GM18508 (cell line): ENCODE measurements around the gene SPR.

Experiments
- ATAC-seq: cut with Tn5 transposase; IDR thresholded peaks from one replicate; pipeline ENCODE4 v1.9.1; 2021; ENCODE audit warnings: moderate number of reproducible peaks; ENCODE audit not compliant: insufficient read depth, unreplicated experiment

The SPR gene

DNA sequence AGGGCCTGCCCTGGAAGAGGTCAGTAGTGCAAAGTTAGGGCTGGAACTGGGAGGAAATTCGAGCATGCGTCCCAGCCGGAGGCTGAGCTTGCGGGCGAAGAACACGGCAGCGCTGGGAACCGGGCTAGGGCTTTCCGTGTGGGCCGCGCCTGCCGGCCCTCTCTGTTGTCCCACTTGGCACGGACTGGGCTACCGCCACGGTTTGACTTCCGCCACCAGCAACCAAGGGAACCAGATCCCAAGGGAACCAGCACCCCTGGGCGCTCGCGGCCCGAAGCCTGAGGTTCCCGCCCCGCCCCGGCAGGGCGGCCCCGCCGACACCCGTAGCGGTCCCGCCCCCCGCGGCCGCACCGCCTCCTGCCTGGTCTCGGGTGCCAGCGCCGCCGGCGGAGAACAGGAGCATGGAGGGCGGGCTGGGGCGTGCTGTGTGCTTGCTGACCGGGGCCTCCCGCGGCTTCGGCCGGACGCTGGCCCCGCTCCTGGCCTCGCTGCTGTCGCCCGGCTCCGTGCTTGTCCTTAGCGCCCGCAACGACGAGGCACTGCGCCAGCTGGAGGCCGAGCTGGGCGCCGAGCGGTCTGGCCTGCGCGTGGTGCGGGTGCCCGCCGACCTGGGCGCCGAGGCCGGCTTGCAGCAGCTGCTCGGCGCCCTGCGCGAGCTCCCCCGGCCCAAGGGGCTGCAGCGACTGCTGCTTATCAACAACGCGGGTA lies at the start of gene SPR:
SPR (plus strand) TSS at position 377 of the 708 bp plus-strand sequence; CDS start at position 402, 25 bp downstream.
- no peak for ATAC-seq

DNA sequence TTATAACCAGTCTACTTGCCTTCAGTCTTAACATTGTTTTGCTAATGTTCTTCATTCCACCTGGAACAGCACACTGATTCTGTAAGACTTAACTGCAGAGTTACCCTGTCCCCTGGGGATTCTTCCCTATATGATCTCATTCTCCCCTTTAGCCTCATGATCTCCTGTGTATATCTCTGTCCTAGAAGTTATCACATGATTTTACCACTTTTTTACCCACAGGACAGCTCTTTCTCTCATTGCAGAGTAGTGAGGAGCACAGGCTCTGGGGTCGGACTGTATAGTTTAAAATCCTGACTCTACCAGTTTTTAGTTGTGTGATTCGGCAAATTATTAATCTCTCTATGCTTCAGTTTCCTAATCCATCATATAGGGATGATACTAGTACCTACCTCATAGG lies 47.1 kb upstream of the SPR start:
- ATAC-seq, result no peak

DNA sequence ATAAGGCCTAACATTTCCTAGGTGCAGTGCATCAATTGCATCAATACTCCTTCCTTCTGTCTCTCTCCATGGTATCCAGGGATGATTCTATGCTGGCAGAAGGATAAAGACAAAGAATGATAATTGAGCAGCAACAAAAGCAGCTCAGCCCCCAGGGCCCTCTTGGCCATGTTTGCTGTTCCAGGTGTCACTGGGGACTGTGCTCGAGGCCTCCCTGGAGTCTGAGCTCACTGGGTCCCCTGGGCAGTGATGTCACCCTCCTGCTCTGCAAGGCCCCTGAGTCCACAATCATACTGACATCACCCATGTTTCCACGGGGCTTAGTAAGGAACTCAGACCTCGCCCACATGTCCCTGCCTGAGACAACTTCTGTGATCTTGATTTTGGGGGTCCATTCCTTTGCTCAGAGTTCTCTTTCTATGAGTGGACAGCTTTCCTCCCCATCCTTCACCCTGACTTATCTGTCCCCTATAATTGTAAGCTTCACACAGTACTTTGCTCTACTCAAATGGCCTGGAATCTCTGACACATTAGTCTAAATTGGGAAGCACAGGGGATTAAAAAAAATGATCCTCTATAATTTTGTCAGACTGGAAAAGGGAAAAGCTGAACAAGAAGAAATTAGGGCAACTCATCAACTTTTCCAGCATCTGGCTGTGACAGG lies 45.6 kb upstream of the SPR start:
- ATAC-seq, result no peak

DNA sequence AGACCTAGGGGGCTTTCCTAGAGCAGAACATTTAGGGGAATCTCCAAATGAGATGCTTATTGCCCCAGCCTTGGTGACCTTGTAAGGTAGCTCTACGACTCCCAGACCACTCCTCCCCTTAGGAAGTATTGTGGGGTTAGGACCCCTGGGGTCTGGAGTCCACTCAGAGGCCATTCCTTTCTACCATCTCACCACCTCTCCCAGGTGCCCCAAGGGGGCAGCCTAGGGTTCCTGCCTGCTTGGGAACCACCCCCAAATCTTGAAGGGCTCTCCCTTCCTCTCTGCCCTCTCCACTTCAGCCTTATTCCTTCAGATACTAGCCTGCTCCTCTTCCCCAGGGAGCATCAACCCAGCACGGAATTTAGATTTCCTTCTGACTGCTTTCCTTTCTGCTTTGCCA lies 43.9 kb upstream of the SPR start:
- ATAC-seq, result no peak

DNA sequence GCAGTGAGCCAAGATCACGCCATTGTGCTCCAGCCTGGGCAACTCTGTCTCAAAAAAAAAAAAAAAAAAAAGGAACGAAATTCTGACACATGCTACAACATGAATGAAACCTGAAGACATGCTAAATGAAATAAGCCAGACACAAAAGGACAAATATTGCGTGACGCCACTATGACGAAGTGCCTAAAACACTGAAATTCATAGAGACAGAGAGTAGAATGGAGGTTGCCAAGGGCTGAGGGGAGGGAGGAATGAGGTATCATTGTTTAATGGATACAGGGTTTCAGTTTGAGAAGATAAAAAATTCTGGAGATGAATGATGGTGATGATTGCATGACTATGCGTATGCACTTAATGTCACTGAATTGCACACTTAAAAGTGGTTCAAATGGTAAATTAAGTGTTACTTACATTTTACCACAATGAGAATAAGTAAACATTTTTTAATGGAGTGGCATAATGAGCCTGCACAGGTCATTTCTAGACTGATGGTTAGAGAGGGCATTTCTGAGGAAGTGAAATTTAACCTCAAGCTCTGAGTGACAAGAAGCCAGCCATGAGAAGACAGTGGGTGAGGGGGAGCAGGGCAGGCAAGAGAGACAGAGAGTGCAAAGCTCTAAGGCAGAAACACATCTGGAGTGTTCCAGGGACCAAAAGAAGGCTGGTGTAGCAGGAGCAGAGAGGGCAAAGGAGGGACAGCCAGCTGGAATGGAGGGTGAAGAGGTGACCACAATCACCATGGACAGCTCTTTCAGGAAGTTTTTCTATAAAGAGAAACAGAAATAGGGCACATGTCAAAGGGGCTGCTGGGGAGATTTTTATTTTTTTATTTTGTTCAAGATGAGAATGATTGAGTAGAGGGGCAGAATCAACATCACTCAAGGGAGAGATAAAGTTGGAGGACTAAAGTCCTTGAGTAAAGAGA lies 40.8 kb upstream of the SPR start:
- peak; percentile 99 for ATAC-seq

DNA sequence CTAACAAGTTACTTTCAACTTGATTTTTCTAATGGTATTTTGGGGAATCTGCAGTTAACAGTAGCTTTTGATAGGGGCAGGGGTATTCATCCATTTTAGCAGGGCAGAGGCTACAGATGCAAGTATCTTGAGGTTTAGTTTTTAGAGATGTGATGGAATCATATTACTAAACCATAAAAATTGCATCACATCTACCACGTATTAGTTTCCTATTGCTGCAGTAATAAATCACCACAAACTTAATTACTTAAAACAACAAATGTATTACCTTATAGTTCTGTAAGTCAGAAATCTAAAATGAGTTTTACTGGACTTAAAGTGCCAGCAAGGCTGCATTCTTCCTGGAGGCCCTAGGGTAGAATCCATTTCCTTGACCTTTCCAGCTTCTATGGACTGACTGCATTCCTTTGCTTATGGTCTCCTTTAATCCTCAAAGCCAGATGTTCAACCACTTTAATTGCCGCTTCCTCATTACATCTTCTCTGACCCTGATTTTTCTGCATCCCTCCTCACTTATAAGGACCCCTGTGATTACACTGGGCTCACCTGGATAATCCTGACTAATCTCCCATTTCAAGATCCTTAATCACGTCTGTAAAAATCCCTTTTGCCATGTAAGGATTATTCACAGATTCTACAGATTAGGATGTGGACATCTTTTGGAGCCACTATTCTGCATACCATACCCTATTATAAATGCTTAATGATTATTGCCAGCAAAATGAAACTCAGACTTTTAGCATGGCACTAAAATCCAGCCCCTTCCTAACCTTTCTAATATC lies 39.5 kb upstream of the SPR start:
- no peak for ATAC-seq

DNA sequence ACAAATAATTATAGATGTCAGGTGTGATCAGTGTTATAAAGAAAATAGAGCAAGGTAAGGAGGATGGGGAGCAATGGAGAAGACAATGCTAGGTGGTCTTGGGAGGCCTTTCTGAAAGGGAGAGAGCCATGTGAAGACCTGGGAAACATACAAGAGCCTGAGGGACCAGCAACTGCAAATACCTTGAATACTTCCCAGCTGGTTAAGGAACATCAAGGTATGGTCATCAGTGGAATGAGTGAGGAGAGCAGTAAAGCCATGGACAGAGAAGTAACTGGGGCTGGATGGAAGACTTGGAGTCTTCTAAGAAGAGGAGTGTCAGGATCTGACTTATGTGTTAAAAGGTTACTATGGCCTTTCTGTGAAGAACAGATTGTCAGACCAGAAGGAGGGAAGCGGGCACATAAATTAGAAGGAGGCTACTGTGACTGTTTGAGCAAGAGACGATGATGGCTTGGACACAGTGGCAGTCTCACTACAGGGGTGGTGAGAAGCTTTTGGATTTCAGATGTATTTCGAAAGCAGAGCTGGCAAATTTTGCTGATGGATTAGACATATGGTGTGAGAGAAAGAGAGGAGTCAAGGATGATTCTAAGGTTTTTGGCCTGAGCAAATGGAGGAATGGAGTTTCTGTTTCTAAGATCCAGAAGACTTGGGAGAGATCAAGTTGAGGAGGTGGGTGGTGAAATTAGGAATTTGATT lies 38.6 kb upstream of the SPR start:
- no peak for ATAC-seq

DNA sequence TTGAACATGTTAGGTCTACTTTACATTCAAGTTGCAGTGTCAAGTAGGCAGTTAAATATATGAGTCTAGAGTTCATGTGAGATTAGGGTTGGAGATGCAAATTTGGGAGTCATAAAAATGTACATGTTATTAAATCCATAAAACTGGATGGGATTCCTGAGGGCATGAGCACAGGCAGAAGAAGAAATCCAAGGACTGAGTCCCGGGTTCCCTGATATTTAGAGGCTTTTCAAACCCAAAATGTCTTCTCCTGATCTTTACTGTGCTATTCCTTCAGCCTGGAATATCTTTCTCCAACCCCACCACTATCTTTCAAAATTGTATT lies 38.1 kb upstream of the SPR start:
- ATAC-seq, result no peak

DNA sequence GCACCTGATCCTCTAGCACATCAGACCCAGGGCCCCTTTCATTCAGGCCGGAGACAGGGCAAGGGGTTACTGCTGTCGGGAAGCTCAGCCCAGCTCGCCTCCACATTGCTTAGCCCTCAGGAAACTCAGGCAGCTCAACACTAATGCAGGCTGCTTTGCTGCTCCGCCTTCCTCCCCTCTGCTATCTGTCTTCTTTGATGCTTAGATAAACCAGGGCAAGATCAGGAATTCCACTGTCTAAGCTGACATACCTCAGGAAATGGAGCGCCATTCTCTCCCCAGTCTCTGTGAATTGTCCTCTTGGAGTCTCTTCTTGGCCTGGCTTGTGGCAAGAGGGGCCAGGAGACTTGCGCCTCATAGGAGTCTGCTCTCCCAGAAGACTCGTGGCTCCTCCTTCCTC lies 35.9 kb upstream of the SPR start:
- no peak for ATAC-seq

DNA sequence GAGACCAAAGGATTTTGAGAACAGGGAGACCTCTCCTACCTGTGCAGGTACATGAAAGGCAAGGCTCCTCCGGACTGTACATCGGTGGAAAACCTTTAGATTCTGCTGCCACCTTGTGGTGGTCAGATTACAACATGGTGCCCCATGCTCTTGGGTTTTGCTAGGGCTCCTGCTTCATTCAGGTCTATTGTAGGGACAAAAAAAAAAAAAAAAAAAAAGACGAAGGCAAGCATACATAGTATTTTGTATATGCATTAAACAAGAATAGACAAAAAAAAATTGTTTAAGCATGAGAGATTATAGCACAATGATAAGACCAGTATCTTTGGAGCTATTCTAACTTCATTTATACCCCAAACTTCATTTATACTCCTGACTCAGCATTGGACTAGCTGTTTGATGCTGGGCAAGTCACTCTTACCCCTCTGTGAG lies 27.4 kb upstream of the SPR start:
- peak; percentile 49 for ATAC-seq

DNA sequence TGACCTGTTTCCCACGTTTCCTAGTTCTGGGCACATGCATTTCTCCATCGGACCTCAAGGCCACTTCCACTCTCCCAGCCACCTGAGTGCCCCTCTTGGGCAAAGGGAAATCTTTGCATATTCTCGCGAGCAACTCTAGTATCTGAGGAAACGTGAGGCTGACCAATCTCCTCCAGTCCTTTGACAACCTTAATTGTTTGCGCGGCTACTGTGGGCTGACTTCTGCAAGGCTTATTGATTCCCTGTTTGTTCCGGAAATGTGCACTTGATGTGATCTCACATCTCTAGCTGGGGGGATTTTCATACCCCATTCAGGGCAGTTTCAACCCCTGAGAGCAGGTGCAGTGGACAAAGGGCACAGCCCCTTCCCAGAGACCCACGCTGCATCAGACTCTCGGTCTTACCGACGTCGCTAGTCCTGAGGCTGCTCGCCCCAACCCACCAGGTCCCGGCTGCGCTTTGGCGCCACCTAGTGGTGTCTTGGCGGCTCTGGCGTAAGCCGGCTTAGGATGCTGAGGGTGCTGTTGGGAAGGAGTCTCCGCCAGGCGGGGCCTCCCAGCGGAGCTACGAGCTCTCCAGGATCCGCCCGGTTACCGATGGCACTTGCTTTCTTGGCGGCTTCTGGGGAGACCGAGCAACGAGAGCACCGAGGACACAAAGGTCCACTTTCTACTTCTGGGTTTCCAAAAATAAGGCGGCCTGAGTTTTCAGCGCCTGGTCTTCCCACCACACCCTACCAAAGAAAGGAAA lies 24.8 kb upstream of the SPR start:
- ATAC-seq, result peak; percentile 64

DNA sequence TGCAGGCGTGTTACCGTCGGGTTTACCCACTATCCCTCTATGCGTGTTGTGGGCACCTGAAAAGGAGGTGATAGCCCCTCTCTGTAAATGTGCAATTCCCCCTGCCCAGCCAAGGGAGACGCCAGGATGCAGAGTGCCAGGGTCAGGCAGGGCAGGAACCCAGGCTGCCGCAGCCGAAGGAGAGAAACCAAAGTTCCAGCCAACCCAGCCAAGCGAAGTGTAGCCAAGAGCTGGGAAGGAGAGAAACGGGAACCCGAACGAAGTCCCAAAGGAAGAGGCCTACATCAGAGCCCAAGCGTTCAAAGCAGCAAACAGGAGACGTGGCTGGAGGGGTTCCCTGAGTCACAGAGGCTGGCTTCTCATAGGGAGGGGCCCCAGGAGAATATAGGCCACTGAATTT lies 24.2 kb upstream of the SPR start:
- no peak for ATAC-seq

DNA sequence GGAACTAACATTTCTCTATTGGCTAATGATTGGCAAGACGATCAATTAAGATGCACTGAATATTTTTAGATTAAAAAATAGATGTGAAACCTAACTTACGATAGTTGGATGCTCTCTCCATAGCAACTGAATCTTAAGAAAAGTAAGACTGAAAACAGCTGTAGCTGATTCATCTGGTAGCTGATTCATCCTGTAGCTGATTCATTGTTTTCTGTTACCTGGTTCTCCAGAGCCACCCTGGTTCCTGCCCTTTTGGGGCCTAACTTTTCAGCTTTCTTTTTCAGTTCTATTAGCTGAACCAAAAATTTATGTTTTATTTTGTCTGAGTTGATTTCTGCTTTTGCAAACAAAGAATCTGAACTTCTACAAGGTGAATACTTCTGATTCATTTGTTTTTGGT lies 22.7 kb upstream of the SPR start:
- peak; percentile 49 for ATAC-seq

DNA sequence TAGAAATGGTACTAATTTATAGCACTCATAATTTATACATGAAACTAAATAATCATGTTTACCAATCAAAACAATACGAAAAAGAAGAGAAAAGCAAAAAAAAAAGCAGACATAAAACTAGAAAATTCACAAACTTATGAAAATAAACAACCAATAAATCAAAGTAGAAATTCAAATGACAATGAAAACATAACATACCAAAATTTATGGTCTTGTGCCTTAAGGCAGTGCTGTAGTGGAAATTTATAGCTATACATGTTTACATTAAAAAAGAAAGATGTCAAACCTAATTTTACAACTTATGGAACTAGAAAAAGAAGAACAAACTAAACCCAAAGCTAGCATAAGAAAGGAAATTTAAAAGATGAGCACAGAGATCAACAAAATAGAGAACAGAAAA lies 16.1 kb upstream of the SPR start:
- no peak for ATAC-seq

DNA sequence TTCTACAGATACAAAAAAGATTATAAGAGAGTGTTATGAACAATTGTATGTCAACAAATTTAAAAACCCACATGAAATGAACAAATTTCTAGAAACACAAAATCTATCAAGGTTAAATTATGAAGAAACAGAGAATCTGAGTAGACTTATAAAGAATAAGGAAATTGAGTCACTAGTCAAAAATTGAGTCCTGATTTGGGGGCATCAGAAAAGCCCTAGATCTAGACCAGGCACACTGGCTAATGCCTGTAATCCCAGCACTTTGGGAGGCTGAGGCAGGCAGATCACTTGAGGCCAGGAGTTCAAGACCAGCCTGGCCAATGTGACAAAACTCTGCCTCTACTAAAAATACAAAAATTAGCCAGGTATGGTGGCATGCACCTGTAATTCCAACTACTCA lies 15.3 kb upstream of the SPR start:
- no peak for ATAC-seq

DNA sequence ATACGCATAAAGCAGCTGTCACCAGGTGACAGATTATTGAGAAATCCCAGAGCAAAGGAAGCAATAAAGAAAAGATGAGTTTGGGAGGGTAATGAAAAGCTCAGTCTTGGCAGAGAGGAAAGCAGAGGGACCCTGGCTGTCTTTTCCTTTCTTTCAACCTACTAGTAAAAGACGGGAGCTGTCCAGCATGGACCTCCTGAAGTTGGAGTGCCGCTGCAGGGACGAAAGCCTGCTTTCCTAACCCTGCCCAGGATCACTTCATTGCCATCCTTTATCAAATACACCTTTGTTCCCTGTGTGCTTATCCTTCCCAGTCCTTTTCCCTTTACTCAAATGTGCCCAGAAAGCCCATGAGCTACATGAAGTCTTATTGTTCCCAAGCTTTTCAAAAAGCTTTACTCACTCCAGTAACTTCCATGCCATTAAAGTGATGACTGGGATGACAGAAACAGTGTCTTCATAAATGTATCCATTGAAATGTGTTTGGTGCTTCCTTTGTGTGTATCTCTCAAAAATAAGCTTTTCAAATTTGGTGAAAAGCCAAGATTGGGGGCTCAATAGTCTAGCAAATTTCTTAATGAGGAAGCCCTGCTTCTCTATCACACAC lies 3.7 kb upstream of the SPR start:
- ATAC-seq, result no peak

DNA sequence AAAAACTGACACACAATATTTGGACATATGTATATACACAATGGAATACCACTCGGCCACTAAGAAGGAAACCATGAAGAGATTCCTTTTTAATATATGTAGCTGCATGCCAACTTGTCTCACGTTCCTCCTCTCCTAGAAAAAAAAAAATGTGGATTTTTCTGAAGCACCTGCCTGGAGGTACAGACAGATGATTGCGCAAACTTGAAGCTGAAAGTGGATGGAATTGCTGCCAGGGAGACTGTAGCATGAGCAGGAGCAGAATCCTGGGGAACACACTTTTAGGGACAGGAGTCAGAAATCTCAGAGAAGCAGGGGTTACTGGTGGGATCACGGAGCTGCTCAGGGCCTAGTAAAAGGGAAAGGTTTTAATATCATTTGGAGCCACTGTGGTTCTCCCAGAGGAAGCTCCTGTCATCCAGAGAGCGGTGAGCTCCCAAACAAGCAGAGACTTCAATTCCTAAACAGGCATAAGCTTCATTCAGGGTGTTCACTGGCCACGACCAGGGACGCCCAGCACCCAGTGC lies 640 bp upstream of the SPR start:
- no peak for ATAC-seq

DNA sequence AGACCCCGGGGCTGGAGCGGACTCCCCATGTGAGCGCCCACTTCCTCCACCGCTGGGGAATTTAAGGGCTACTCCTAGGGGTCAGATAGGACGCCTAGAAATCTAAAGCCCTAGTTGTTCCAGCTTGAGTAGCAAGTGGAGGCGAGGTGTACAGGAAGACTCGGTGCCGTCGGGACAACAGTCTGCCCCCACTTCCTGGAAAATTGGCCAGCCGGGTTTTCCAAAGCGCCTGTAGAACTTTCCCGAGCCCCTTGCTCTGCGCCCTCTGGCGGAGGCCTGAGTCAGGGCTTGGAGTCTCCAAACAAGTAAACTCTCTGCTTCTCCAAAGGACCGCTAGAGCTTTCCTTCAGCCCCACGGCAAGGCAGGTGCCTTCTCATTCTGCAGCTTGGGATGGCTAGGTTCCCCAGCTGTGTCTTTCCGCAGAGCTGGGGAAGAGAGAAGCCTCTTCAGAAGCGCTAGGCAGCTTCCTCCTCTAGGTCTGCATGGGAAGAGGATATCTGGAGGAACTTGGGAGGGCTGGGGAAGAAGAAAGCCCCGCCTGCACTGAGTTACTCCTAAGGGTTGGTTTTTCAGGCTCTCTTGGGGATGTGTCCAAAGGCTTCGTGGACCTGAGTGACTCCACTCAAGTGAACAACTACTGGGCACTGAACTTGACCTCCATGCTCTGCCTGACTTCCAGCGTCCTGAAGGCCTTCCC lies 681 bp downstream of the SPR start:
- ATAC-seq, result no peak
